KBM-7 (cell line): ENCODE results near the gene DAAM2.

Experiments used
- DNase-seq: peaks from one replicate; pipeline ENCODE4 v3.0.0-alpha.2; 2015
- in situ Hi-C: fragments of 300-500 bp; cut with MboI; formaldehyde crosslinking; loops from 2 replicates; pipeline ENCODE4 v1.14.3; 2020; ENCODE audit warnings: low sequenced_read_pairs, low pct_unique_long_range_greater_than_20kb, mixed read lengths

The DAAM2 gene

GRCh38 chr6:39870950-39871349 is 78.8 kb downstream of the DAAM2 start:
- in situ Hi-C loops = no loop called here
- no peak for DNase-seq

- DNase-seq = no peak
- in situ Hi-C loops = no loop called here
These were observed 81.3 kb downstream of the DAAM2 start for GRCh38 chr6:39873439-39873838.

GRCh38 chr6:39876111-39876510 is 83.9 kb downstream of the DAAM2 start:
- in situ Hi-C loops = no loop called here
- DNase-seq = no peak

GRCh38 chr6:39876826-39877225 is 84.7 kb downstream of the DAAM2 start:
- in situ Hi-C loops = no loop called here
- DNase-seq = no peak

- in situ Hi-C loops = no loop called here
- no peak for DNase-seq
These were observed 87.4 kb downstream of the DAAM2 start for GRCh38 chr6:39879535-39879934.

- in situ Hi-C loops = no loop called here
These were observed 88.4 kb downstream of the DAAM2 start for GRCh38 chr6:39880594-39880993.

GRCh38 chr6:39881851-39882530 is 89.8 kb downstream of the DAAM2 start:
- DNase-seq = no peak
- in situ Hi-C loops = no loop called here

More at GRCh38 chr6:39880594-39880993, 88.4 kb downstream of the DAAM2 start:
- no peak for DNase-seq

GRCh38 chr6:39882531-39882899 is 90.3 kb downstream of the DAAM2 start:
- no peak for DNase-seq
- in situ Hi-C loops = no loop called here

- in situ Hi-C loops = no loop called here
- DNase-seq = no peak
These were observed 92.5 kb downstream of the DAAM2 start for GRCh38 chr6:39884696-39885095.

- in situ Hi-C loops = no loop called here
- no peak for DNase-seq
These were observed 93.5 kb downstream of the DAAM2 start for GRCh38 chr6:39885691-39886090.

- in situ Hi-C loops = no loop called here
- DNase-seq = no peak
These were observed 94.7 kb downstream of the DAAM2 start for GRCh38 chr6:39886871-39887270.

- in situ Hi-C loops = no loop called here
- DNase-seq = no peak
These were observed 95.7 kb downstream of the DAAM2 start for GRCh38 chr6:39887692-39888450.

- in situ Hi-C loops = no loop called here
- DNase-seq = no peak
These were observed 97.1 kb downstream of the DAAM2 start for GRCh38 chr6:39889229-39889628.

GRCh38 chr6:39891353-39891752 is 99.2 kb downstream of the DAAM2 start:
- in situ Hi-C loops = no loop called here
- DNase-seq = no peak

- in situ Hi-C loops = no loop called here
- DNase-seq = no peak
These were observed 99.8 kb downstream of the DAAM2 start for GRCh38 chr6:39891976-39892375.

GRCh38 chr6:39892490-39893129 is 100.4 kb downstream of the DAAM2 start:
- peak; percentile 25 for DNase-seq

GRCh38 chr6:39893286-39893685 is 101.1 kb downstream of the DAAM2 start:
- DNase-seq = no peak
- in situ Hi-C loops = no loop called here

More at GRCh38 chr6:39892490-39893129, 100.4 kb downstream of the DAAM2 start:
- in situ Hi-C loops = no loop called here

- no peak for DNase-seq
- in situ Hi-C loops = no loop called here
These were observed 104.5 kb downstream of the DAAM2 start for GRCh38 chr6:39896701-39897100.

GRCh38 chr6:39897698-39898097 is 105.5 kb downstream of the DAAM2 start:
- in situ Hi-C loops = no loop called here

GRCh38 chr6:39898625-39899024 is 106.4 kb downstream of the DAAM2 start:
- no peak for DNase-seq
- in situ Hi-C loops = no loop called here

More at GRCh38 chr6:39897698-39898097, 105.5 kb downstream of the DAAM2 start:
- DNase-seq = no peak
